Hepatocyte (in vitro differentiated cells): ENCODE measurements around the gene KATNB1.

ENCODE experiments used
- EZH2 ChIP-seq: fragments of 200-600 bp; sonication (generic); IDR thresholded peaks from 2 replicates; pipeline ENCODE4 v1.6.1; 2016; ENCODE audit warnings: antibody characterized with exemption, mild to moderate bottlenecking, borderline replicate concordance
- EZH2phosphoT487 ChIP-seq: fragments of 200-600 bp; sonication (generic); IDR thresholded peaks from one replicate; pipeline ENCODE4 v1.6.1; 2018; ENCODE audit warnings: antibody characterized with exemption, mild to moderate bottlenecking, low read depth, moderate library complexity; ENCODE audit not compliant: unreplicated experiment, severe bottlenecking
- TF ChIP-seq, protein P1 (sequence below): fragments of 200-600 bp; sonication (generic); IDR thresholded peaks from 2 replicates; pipeline ENCODE4 v1.5.1; 2016; ENCODE audit warnings: antibody characterized with exemption, mild to moderate bottlenecking; ENCODE audit not compliant: poor library complexity

DNA sequence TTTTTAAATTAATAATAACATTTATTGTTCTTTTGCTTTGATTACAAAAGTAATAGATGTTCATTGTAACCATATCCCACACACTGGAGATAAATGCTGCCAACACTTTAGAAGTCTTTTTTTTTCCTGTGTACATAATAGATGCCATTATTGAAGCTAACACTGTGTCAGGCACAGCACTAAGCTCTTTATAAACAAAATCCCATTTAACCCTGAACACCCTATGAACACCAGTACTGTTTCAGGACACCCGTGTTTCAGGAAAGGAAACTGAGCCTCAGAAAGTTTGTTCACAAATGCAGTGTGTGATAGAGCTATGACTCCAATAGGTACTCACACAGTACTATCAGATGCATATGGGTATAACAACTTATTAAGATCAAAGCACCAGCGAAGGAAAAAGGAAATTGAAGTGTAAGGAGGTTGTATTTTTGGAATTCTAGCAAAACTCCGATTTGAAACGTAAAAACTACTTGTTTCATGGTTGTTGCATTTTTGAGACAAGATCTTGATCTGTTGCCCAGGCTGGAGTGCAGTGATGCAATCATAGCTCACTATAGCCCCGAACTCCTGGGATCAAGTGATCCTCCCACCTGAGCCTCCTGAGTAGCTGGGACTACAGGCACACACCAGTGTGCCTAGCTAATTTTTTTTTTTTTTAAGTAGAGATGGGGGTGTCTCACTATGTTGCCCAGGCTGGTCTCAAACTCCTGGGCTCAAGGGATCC lies 68.7 kb downstream of the KATNB1 start:
- TF ChIP-seq, protein P1, sequence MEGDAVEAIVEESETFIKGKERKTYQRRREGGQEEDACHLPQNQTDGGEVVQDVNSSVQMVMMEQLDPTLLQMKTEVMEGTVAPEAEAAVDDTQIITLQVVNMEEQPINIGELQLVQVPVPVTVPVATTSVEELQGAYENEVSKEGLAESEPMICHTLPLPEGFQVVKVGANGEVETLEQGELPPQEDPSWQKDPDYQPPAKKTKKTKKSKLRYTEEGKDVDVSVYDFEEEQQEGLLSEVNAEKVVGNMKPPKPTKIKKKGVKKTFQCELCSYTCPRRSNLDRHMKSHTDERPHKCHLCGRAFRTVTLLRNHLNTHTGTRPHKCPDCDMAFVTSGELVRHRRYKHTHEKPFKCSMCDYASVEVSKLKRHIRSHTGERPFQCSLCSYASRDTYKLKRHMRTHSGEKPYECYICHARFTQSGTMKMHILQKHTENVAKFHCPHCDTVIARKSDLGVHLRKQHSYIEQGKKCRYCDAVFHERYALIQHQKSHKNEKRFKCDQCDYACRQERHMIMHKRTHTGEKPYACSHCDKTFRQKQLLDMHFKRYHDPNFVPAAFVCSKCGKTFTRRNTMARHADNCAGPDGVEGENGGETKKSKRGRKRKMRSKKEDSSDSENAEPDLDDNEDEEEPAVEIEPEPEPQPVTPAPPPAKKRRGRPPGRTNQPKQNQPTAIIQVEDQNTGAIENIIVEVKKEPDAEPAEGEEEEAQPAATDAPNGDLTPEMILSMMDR = no peak
- TF ChIP-seq EZH2phosphoT487 (no peak), EZH2 (no peak)
